Fibroblast of lung (primary cell): Measurements from ENCODE around the gene PDZD4. TPM values are rescaled to one million over a fixed set of nuclear protein-coding genes. Genes with fewer than 3 reads are reported as not detected.

Experiments used
- DNase-seq, 2 donors: peaks; one replicate each; pipeline versions ENCODE4 v3.0.0 to v3.0.0-alpha.2; 2010; ENCODE audit warnings: low read depth in 2 of 2
- H2AFZ ChIP-seq: 2 replicates; pipeline ENCODE4 v1.5.1; 2012; ENCODE audit warnings: low read length, control low read depth, inconsistent platforms
- H3K27ac ChIP-seq: 2 replicates; pipeline ENCODE4 v1.5.1; 2011; ENCODE audit warnings: low read length, control low read depth; ENCODE audit not compliant: insufficient read depth
- H3K27me3 ChIP-seq: 2 replicates; pipeline ENCODE4 v1.5.1; 2011; ENCODE audit warnings: mild to moderate bottlenecking, low read length; ENCODE audit not compliant: control insufficient read depth, insufficient read depth
- H3K36me3 ChIP-seq: 2 replicates; pipeline ENCODE4 v1.5.1; 2011; ENCODE audit warnings: low read length; ENCODE audit not compliant: control insufficient read depth, insufficient read depth
- H3K4me1 ChIP-seq: 2 replicates; pipeline ENCODE4 v1.5.1; 2011; ENCODE audit warnings: low read length; ENCODE audit not compliant: control insufficient read depth, insufficient read depth; ENCODE audit errors: extremely low read depth
- H3K4me2 ChIP-seq: 2 replicates; pipeline ENCODE4 v1.5.1; 2011; ENCODE audit warnings: low read length, control low read depth; ENCODE audit not compliant: insufficient read depth; ENCODE audit errors: extremely low read depth
- H3K4me3 ChIP-seq, 4 experiments: fragments of 200-600 bp in 1 of 4; sonication (generic) in 1 of 4; replicated peaks in 1 of 4; 2 replicates each; pipeline ENCODE4 v1.5.1; 2011 to 2016; ENCODE audit warnings: low read length in 4 of 4, low read depth in 3 of 4, mild to moderate bottlenecking in 3 of 4, control low read depth in 2 of 4, inconsistent platforms in 1 of 4, mixed read lengths in 1 of 4; ENCODE audit not compliant: insufficient read depth in 1 of 4; ENCODE audit errors: control extremely low read depth in 1 of 4
- H3K79me2 ChIP-seq: 2 replicates; pipeline ENCODE4 v1.5.1; 2012; ENCODE audit warnings: mild to moderate bottlenecking, low read length, inconsistent platforms; ENCODE audit not compliant: control insufficient read depth, insufficient read depth
- H3K9ac ChIP-seq: 2 replicates; pipeline ENCODE4 v1.5.1; 2011; ENCODE audit warnings: mild to moderate bottlenecking, low read length, control low read depth; ENCODE audit not compliant: insufficient read depth
- H3K9me3 ChIP-seq: 2 replicates; pipeline ENCODE4 v1.5.1; 2012; ENCODE audit warnings: low read depth, low read length; ENCODE audit not compliant: control insufficient read depth, insufficient read depth
- H4K20me1 ChIP-seq: 2 replicates; pipeline ENCODE4 v1.5.1; 2011; ENCODE audit warnings: low read length; ENCODE audit not compliant: control insufficient read depth, insufficient read depth; ENCODE audit errors: extremely low read depth
- EZH2 ChIP-seq: IDR thresholded peaks from 2 replicates; pipeline ENCODE4 v1.5.1; 2012; ENCODE audit warnings: low read length, control low read depth, mild to moderate bottlenecking; ENCODE audit errors: missing control alignments
- polyA plus RNA-seq, 2 donors: library from polyadenylated mRNA; depleted of rRNA in 1 of 2; stranded (reverse) in 1 of 2; unstranded in 1 of 2; fragments of >200 nt; gene quantifications; 2 replicates each; pipeline ENCODE4 v1.2.1, GENCODE V29; 2011 to 2012; ENCODE audit warnings: missing spikeins in 1 of 2
- total RNA-seq: library from RNA; depleted of rRNA; stranded (reverse); fragments of >200 nt; gene quantifications from 2 replicates; pipeline ENCODE4 v1.2.1, GENCODE V29; 2014
- TF ChIP-seq, protein P1 (sequence below), 2 donors: IDR thresholded peaks in 1 of 2; conservative IDR thresholded peaks in 1 of 2; 1 replicate in 1 of 2; 2 replicates in 1 of 2; pipeline ENCODE4 v1.5.1; 2011 to 2012; ENCODE audit warnings: low read length in 2 of 2, control low read depth in 1 of 2, inconsistent platforms in 1 of 2, low read depth in 1 of 2, mild to moderate bottlenecking in 1 of 2

Gene PDZD4
- total and polyA plus RNA-seq, 2 donors (not counting 1 experiment from before 2014, with no cell fraction given), result under 0.01 to 0.10 TPM

DNA sequence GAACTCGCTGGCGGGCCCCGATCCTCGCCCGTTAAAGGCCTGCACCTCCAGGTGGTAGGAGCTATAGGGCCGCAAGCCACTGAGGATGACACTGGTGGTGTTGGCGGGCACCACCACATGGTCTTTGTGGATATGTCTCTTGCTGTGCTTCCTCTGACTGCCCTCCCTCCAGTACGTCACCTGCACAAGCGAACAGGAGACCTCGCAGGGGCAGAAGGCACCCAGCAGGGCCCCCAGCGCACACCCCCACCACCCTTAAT is 34.9 kb upstream of the PDZD4 start:
- Histone ChIP-seq H3K79me2 (no peaks in the 10 kb centered on the region), H4K20me1 (no peaks in the 10 kb centered on the region), H3K4me3 (no peak overlapping the region), H3K4me2 (no peak overlapping the region), H2AFZ (no peak overlapping the region), H3K27me3 (no peaks in the 10 kb centered on the region), H3K9me3 (no peaks in the 10 kb centered on the region), H3K36me3 (no peaks in the 10 kb centered on the region), H3K4me1 (no peaks in the 10 kb centered on the region), H3K27ac (no peak overlapping the region), H3K9ac (no peak overlapping the region)
- no peak for TF ChIP-seq EZH2
- TF ChIP-seq, protein P1, sequence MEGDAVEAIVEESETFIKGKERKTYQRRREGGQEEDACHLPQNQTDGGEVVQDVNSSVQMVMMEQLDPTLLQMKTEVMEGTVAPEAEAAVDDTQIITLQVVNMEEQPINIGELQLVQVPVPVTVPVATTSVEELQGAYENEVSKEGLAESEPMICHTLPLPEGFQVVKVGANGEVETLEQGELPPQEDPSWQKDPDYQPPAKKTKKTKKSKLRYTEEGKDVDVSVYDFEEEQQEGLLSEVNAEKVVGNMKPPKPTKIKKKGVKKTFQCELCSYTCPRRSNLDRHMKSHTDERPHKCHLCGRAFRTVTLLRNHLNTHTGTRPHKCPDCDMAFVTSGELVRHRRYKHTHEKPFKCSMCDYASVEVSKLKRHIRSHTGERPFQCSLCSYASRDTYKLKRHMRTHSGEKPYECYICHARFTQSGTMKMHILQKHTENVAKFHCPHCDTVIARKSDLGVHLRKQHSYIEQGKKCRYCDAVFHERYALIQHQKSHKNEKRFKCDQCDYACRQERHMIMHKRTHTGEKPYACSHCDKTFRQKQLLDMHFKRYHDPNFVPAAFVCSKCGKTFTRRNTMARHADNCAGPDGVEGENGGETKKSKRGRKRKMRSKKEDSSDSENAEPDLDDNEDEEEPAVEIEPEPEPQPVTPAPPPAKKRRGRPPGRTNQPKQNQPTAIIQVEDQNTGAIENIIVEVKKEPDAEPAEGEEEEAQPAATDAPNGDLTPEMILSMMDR (conservative IDR thresholded peaks at IDR 0.05 in 1 of 2, IDR thresholded peaks at IDR 0.05 in 1 of 2; ENCODE audit: low read depth in 1 of 2, low read length in 2 of 2), result no peak
- DNase-seq, result no peak

DNA sequence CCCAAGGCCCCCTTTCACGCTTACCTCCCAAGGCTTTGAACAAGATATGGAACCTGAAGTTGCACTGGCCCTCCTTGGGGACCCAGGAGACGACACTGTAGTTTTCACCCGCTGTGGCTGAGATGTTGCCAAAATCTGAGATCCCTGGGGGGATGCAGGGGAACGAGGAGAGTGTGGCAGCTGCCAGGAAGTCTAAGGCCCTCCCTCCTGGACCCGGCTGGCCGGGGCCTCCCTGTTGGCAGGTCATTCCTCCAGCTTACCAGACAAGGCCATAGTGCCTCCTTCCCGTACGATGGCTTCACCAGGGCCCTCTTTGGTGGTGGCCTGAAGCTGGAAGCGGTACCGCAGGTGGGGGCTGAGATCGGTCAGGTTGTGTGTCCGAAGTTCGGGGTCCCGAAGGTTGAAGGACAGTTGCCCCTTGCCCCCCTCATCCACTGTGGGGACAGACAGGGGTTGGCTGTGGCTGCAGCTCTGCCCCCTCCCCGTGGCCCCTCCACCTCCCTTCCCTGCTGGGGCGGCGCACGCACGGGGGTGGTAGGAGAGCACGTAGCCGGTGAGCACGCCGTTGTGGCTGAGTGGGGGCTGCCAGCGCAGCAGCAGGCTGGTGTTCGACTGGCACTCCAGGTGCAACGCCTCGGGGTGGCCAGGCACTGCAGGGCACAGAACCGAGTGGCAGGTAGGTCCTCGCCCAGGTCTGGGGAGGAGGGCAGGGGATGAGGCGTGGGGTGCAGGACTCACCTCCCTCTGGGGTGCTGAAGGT is 34.4 kb upstream of the PDZD4 start:
- H2AFZ ChIP-seq, result no peak overlapping the region
- H3K4me1 ChIP-seq, result no peaks in the 10 kb centered on the region
- H3K36me3 ChIP-seq, result no peaks in the 10 kb centered on the region
- H3K9me3 ChIP-seq, result no peaks in the 10 kb centered on the region
- no peak overlapping the region for H3K9ac ChIP-seq
- no peaks in the 10 kb centered on the region for H4K20me1 ChIP-seq
- TF ChIP-seq, protein P1 (conservative IDR thresholded peaks at IDR 0.05 in 1 of 2, IDR thresholded peaks at IDR 0.05 in 1 of 2; ENCODE audit: low read depth in 1 of 2, low read length in 2 of 2), result no peak
- no peak for TF ChIP-seq EZH2
- H3K4me3 ChIP-seq, result no peak overlapping the region
- no peak overlapping the region for H3K27ac ChIP-seq
- H3K27me3 ChIP-seq, result no peaks in the 10 kb centered on the region
- H3K4me2 ChIP-seq, result no peak overlapping the region
- no peaks in the 10 kb centered on the region for H3K79me2 ChIP-seq
- DNase-seq, result no peak

DNA sequence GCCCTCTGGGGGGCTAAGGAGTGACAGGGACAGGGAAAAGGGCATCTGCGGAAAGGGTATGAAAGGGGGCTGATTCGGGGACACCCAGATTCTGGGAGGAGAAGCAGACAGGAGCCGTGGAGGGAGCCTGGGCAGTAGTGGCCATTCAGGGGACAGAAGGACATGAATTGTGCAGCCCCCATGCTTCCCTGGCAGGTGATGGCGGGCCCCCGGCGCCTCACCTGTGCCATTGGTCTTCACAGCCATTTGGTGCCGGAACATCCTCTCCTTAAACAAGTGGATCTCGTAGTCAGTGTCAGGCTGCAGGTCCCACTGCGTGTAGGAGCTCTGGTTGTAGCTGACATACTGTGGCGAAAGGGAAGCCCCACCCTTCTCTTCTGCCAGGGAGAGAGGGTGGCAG is 33.8 kb upstream of the PDZD4 start:
- H2AFZ ChIP-seq, result no peak overlapping the region
- no peak for TF ChIP-seq EZH2
- no peak for DNase-seq

More for the DNA sequence above, 33.8 kb upstream of the PDZD4 start:
- H3K9me3 ChIP-seq, result no peaks in the 10 kb centered on the region
- H3K4me2 ChIP-seq, result no peak overlapping the region
- no peaks in the 10 kb centered on the region for H4K20me1 ChIP-seq
- no peaks in the 10 kb centered on the region for H3K36me3 ChIP-seq
- H3K9ac ChIP-seq, result no peak overlapping the region
- no peaks in the 10 kb centered on the region for H3K79me2 ChIP-seq
- H3K27me3 ChIP-seq, result no peaks in the 10 kb centered on the region
- H3K27ac ChIP-seq, result no peak overlapping the region
- H3K4me1 ChIP-seq, result no peaks in the 10 kb centered on the region
- no peak overlapping the region for H3K4me3 ChIP-seq
